UCSD-AML1 (cell line): Measurements from ENCODE around the gene CCL21.

ENCODE experiments used
- DNase-seq: peaks from one replicate; lab custom pipeline; 2025; ENCODE audit not compliant: unreplicated experiment; lab: John Stamatoyannopoulos, UW

Gene CCL21

DNA sequence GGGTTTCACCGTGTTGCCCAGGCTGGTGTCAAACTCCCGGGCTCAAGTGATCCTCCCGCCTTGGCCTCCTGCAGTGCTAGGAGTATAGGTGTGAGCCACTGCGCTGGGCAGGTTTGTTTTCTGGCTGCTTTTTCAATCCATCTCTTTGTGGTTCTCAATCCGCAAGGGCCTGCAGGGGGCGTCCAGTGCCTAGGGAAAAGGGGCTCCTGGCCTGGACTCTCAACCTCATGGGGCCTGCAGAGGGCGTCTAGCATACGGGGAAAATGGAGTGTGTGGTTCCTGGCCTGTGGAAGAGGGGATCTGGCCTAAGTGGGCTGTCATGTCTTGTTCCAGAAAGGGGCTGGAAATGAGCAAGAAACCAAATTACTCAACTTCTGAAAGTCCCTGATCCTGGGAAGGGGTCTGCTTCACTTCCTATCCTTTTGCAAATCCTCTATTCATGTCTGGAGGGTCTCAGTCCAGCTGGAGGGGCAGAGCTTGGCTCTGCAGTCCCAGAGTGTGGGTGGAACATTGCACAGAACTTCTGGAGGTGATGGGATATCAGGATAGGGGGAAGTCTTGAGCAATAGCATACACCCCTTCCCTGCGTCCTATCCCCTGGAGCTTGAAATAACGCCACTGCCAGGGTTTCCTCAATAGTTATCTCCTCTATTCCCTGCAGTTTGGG, 34.8 kb downstream of the CCL21 start:
- DNase-seq: peak; percentile 83

DNA sequence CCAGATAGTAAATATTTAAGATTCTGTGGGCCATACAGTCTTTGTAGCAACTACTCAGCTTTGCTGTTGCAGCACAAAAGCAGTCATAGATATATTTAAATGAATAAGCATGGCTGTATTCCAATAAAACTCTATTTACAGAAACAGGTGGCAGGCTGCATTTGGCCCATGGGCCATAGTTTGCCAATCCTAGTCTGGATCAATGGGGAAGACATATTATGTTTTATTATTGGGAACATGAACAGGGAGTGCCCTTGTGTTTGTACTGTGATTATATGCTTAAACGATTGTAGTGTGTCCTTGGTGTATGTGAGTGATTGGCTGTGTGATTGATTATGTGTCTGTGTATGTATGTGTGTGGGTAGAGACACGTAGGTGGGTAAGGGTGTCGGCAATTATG, 35.5 kb downstream of the CCL21 start:
- no peak for DNase-seq

- DNase-seq: no peak
Observed at GRCh38 chr9:34671307-34671706, 38.6 kb downstream of the CCL21 start.

DNA sequence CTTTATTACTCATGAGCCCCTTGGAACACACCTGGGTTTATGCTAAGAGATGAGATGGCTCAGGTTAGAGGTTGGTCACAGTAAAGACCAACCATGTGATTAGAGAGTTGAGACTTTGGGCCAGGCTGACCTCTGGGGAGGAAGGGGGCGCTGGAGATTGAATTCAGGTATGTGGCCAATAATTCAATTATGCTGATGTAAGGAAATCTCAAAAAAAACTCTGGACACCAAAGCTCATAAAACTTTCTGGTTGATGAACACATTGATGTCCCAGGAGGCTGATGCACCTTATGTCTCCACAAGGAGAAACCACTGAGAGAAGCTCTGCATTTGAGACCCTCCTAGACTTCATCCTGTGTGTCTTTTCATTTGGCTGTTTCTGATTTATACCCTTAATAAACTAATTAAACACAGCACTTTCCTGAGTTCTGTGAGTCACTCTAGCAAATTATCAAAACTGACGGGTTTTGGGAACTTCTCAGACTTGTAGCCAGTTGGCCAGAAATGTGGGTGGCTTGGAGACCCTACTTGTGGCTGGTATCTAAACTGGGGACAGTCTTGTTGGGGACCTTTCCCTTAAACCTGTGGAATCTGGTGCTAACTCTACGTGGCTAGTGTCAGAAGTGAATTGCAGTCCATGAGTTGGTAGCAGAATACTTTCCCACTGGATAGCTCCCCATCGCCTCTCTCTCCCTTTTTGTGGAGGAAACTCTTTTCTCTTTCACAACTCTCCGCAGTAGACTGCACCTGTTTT, 40.0 kb downstream of the CCL21 start:
- no peak for DNase-seq

- DNase-seq: peak; percentile 81
Observed at GRCh38 chr9:34665381-34666250, 44.3 kb downstream of the CCL21 start.

DNA sequence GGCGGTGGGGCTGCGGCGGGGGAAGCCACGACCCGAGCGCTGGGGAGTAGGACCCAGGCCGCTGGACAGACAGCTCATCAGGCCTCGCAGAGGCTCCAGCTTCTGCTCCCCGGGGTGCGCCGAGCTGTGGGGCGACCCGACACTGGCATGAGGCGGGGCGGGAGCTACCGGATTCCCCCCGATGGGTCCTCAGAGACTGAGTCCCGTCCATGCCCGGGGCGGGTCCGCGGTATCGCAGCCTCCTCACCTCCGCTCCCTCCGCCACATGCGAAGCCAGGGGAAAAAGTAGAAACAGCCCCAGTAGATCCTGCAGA, 44.9 kb downstream of the CCL21 start:
- DNase-seq: no peak

- DNase-seq: peak; percentile 77
Observed at GRCh38 chr9:34664281-34665066, 45.5 kb downstream of the CCL21 start.

GRCh38 chr9:34663303-34663605, 46.7 kb downstream of the CCL21 start:
- DNase-seq: no peak

GRCh38 chr9:34662526-34663302, 47.2 kb downstream of the CCL21 start, which contains the start of gene CCL27:
TSS of gene CCL27 (minus strand) at chr9:34662657. CDS start at chr9:34662633, 24 bp downstream.
- DNase-seq: no peak

- DNase-seq: no peak
Observed at GRCh38 chr9:34659592-34660253, 50.2 kb downstream of the CCL21 start.
